DND-41 (cell line): ENCODE data around the gene TSC22D1.
A peak's percentile ranks its signal among the peaks of the same experiment; 100 is the strongest.

Experiments used
- ATAC-seq: fragments of 200-7000 bp; cut with Tn5 transposase; 3 replicates; pipeline ENCODE4 v1.9.1; 2021; ENCODE audit warnings: low read depth; ENCODE audit not compliant: insufficient read depth
- DNase-seq: peaks from one replicate; pipeline ENCODE4 v3.0.0-alpha.2; 2020
- H2AFZ ChIP-seq: 2 replicates; pipeline ENCODE4 v1.6.0; 2012; ENCODE audit warnings: low read depth, low read length
- H3K27ac ChIP-seq: 2 replicates; pipeline ENCODE4 v1.5.1; 2012; ENCODE audit warnings: low read length, inconsistent platforms
- H3K27me3 ChIP-seq: fragments of 200-600 bp; sonication (generic); 2 replicates; pipeline ENCODE4 v1.6.0; 2012; ENCODE audit warnings: low read length, mild to moderate bottlenecking, inconsistent platforms; ENCODE audit not compliant: insufficient read depth, poor library complexity
- H3K36me3 ChIP-seq: 2 replicates; pipeline ENCODE4 v1.5.1; 2012; ENCODE audit warnings: low read length, inconsistent platforms; ENCODE audit not compliant: insufficient read depth
- H3K4me1 ChIP-seq: 2 replicates; pipeline ENCODE4 v1.5.1; 2012; ENCODE audit warnings: mild to moderate bottlenecking, low read length; ENCODE audit not compliant: insufficient read depth
- H3K4me2 ChIP-seq: 2 replicates; pipeline ENCODE4 v1.6.0; 2012; ENCODE audit warnings: mild to moderate bottlenecking, moderate library complexity, low read length, inconsistent platforms; ENCODE audit not compliant: insufficient read depth
- H3K4me3 ChIP-seq, 2 experiments: fragments of 200-600 bp in 1 of 2; shearing (Covaris generic) in 1 of 2; 2 replicates each; pipeline ENCODE4 v1.5.1; 2012 to 2016; ENCODE audit warnings: inconsistent platforms in 2 of 2, low read length in 2 of 2, mild to moderate bottlenecking in 2 of 2, low read depth in 1 of 2, moderate library complexity in 1 of 2
- H3K79me2 ChIP-seq: 2 replicates; pipeline ENCODE4 v1.6.0; 2012; ENCODE audit warnings: low read length, inconsistent platforms; ENCODE audit not compliant: insufficient read depth
- H3K9ac ChIP-seq: 2 replicates; pipeline ENCODE4 v1.6.0; 2012; ENCODE audit warnings: low read depth, mild to moderate bottlenecking, inconsistent platforms, low read length, moderate library complexity
- H3K9me3 ChIP-seq: 2 replicates; pipeline ENCODE4 v1.5.1; 2012; ENCODE audit warnings: low read length, moderate library complexity, mild to moderate bottlenecking, inconsistent platforms; ENCODE audit not compliant: insufficient read depth, severe bottlenecking
- H4K20me1 ChIP-seq: 2 replicates; pipeline ENCODE4 v1.6.0; 2012; ENCODE audit warnings: low read length; ENCODE audit not compliant: insufficient read depth
- CTCF ChIP-seq: IDR thresholded peaks from 2 replicates; pipeline ENCODE4 v1.5.1; 2012; ENCODE audit warnings: borderline replicate concordance, low read length, moderate library complexity, mild to moderate bottlenecking; ENCODE audit not compliant: poor library complexity, severe bottlenecking; ENCODE audit errors: extremely low read depth
- EZH2 ChIP-seq: IDR thresholded peaks from 3 replicates; pipeline ENCODE4 v1.6.1; 2012; ENCODE audit warnings: borderline replicate concordance, low read depth, mild to moderate bottlenecking, moderate library complexity, low read length, inconsistent platforms; ENCODE audit not compliant: severe bottlenecking

TSC22D1 gene

DNA sequence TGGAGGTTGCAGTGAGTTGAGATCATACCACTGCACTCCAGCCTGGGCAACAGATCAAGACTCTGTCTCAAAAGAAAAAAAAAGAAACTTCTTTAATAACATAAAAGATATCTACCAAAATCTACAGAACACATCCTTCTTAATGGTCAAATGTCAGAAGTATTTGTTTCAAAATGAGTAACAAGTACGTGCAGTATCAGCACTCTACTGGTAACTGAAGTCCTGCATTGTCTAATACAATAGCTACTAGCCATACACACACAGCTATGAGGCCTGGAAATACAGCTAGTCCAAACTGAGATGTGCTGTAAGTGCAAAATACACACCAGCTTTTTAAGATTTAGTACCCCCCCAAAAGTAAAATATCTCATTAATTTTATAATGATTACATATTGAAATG is 88.1 kb downstream of the TSC22D1 start:
- no peaks in the 10 kb centered on the region for H4K20me1 ChIP-seq
- DNase-seq (no peak), ATAC-seq (no peak)
- H2AFZ ChIP-seq = no peak overlapping the region
- no peak overlapping the region for H3K4me2 ChIP-seq
- H3K27me3 ChIP-seq = no peaks in the 10 kb centered on the region
- H3K9me3 ChIP-seq = no peaks in the 10 kb centered on the region
- H3K36me3 ChIP-seq = no peaks in the 10 kb centered on the region
- no peak overlapping the region for H3K4me3 ChIP-seq
- TF ChIP-seq CTCF (no peak), EZH2 (no peak)
- H3K27ac ChIP-seq = no peak overlapping the region
- H3K4me1 ChIP-seq = peaks cover 6% of the 10 kb centered on the region
- no peak overlapping the region for H3K9ac ChIP-seq
- H3K79me2 ChIP-seq = no peaks in the 10 kb centered on the region

DNA sequence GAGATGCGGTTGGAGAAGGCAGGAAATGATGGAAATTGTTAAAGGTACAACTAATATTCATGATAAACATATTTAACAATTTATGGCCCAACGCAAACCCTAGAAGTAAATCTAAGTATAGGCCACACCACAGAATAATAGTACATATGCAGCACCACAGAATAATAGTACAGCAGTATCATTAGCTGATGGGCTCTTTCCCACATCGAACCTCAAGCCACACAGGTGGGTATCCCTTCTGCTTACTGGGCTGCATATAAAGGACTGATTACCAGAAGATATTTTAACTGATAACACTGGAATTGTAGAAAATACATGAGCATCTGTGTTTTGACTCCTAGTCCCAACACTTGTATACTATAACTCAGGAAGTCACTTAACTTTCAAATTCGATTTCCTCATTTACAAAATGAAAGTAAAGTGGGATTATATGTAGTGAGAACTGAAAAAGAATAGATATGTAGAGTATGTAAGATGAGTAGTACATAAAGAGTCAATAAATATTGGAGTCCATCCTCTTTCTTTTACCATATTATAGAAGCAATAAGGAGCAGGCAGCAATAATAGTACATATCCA is 91.5 kb downstream of the TSC22D1 start:
- H3K9ac ChIP-seq = no peak overlapping the region
- ATAC-seq = no peak
- H3K36me3 ChIP-seq = no peaks in the 10 kb centered on the region
- no peak overlapping the region for H3K27ac ChIP-seq
- peaks cover 6% of the 10 kb centered on the region for H3K4me1 ChIP-seq
- no peaks in the 10 kb centered on the region for H3K9me3 ChIP-seq
- peak overlapping the region; percentile 9; the same call in 1 of the 2 replicates for H3K4me2 ChIP-seq
- no peaks in the 10 kb centered on the region for H3K79me2 ChIP-seq
- TF ChIP-seq EZH2 = no peak
- H4K20me1 ChIP-seq = no peaks in the 10 kb centered on the region
- H2AFZ ChIP-seq = no peak overlapping the region
- no peak overlapping the region for H3K4me3 ChIP-seq
- DNase-seq = no peak
- no peaks in the 10 kb centered on the region for H3K27me3 ChIP-seq

DNA sequence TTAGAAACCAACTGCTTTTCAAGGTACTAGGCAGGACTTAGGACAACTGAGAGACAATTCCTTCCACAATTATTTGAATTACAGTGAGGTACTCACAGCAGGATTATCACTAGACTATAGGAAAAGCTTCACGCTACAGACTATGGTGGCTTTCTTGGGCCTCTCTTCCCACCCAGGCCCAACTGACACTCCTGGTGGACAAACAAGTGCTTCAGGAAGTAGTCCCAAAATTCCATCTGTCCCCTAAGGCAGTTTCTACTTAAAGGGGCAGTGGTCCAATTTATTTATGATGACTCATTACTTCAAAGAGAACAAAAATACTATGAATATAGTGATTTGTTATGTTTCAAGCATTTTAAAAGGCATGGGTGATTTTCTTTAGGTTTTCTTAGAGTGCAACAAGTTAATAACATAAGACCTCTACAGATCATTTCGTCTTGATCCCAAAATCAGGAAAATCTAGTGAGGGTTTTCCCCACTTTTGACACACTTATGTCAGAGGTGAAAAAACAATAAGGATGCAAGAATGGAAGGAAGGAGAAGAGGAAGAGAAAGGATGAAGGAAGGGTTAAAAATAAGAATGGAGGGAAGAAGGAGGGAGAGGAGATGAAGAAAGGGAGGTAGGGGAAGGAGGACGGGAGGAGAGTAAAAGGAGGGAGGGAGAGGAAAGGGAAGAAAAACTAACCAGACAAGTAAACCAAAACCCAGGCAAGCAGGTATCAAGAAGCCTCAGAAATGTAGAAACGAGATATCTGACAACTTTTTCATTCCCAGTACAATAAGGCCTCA is 101.8 kb downstream of the TSC22D1 start:
- Histone ChIP-seq H3K4me2 (no peak overlapping the region), H3K27ac (no peak overlapping the region), H3K4me3 (no peak overlapping the region), H3K9ac (no peak overlapping the region), H3K4me1 (no peaks in the 10 kb centered on the region), H3K79me2 (no peaks in the 10 kb centered on the region), H3K9me3 (no peaks in the 10 kb centered on the region), H3K36me3 (no peaks in the 10 kb centered on the region), H3K27me3 (no peaks in the 10 kb centered on the region), H2AFZ (no peak overlapping the region), H4K20me1 (no peaks in the 10 kb centered on the region)
- no peak for ATAC-seq
- TF ChIP-seq CTCF (no peak), EZH2 (no peak)
- no peak for DNase-seq

DNA sequence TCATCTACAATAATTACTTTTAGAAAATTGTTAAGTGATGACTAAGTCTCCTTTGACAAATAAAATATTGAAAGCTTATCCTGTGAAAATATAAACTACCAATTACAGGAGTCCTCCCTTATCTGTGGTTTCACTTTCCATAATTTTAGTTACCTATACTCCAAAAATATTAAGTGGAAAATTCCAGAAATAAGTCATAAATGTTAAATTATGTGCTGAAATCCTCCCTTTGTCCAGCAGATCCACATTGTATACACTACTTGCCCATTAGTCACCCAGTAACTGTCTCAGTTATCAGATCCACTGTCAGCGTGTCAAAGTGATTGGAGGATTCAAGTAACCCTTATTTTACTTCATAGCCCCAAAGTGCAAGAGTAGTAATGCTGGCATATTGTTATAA is 104.4 kb downstream of the TSC22D1 start:
- Histone ChIP-seq H3K4me2 (no peak overlapping the region), H3K36me3 (no peaks in the 10 kb centered on the region), H4K20me1 (no peaks in the 10 kb centered on the region), H3K79me2 (0 out of 2 replicates have a peak, but pooled peaks cover 2% of the 10 kb centered on the region), H3K9me3 (no peaks in the 10 kb centered on the region), H3K27me3 (no peaks in the 10 kb centered on the region), H3K4me3 (no peak overlapping the region), H3K27ac (no peak overlapping the region), H3K4me1 (no peaks in the 10 kb centered on the region), H3K9ac (no peak overlapping the region), H2AFZ (no peak overlapping the region)
- ATAC-seq = no peak
- TF ChIP-seq EZH2 (no peak), CTCF (no peak)
- no peak for DNase-seq
